ENCODE results near the gene PLCH1. TPM values are rescaled to one million over a fixed set of nuclear protein-coding genes. Genes with fewer than 3 reads are reported as not detected.

The PLCH1 gene
- total and polyA plus RNA-seq, 2 of the 13 experiments (the other 11 are each of a cell fraction or from before 2014, with no cell fraction given), result 2.0 to 3.0 TPM

GRCh38 chr3:155744010-155744625, 753 bp downstream of the PLCH1 start (continued):
- no peak for TF ChIP-seq RERE (CRISPR knock-in tag; IDR thresholded peaks at IDR 0.05; ENCODE audit: low read depth)
- no peak for TF ChIP-seq MIER2 (CRISPR knock-in tag; IDR thresholded peaks at IDR 0.05)
- TF ChIP-seq ZNF891 (CRISPR knock-in tag; IDR thresholded peaks at IDR 0.05), result no peak; the same call in 1 of the 2 replicates
- 0 out of 2 replicates have a peak, but pooled peaks have one; percentile 23 for TF ChIP-seq ZSCAN25 (CRISPR knock-in tag; IDR thresholded peaks at IDR 0.05)
- TF ChIP-seq IRF2 (CRISPR knock-in tag; IDR thresholded peaks at IDR 0.05), result peak; percentile 21; the same call in 1 of the 2 replicates
- 0 out of 2 replicates have a peak, but pooled peaks have one; percentile 21 for TF ChIP-seq TFDP2 (CRISPR knock-in tag; IDR thresholded peaks at IDR 0.05)
- TF ChIP-seq RXRB (CRISPR knock-in tag; IDR thresholded peaks at IDR 0.05; ENCODE audit: borderline replicate concordance), result no peak
- TF ChIP-seq TAF1 (CRISPR knock-in tag; IDR thresholded peaks at IDR 0.05), result peak; percentile 61; the same call in 1 of the 2 replicates
- TF ChIP-seq THAP7 (CRISPR knock-in tag; IDR thresholded peaks at IDR 0.05), result peak; percentile 68; the same call in 1 of the 2 replicates
- TF ChIP-seq, protein P1, sequence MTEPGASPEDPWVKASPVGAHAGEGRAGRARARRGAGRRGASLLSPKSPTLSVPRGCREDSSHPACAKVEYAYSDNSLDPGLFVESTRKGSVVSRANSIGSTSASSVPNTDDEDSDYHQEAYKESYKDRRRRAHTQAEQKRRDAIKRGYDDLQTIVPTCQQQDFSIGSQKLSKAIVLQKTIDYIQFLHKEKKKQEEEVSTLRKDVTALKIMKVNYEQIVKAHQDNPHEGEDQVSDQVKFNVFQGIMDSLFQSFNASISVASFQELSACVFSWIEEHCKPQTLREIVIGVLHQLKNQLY (CRISPR knock-in tag; IDR thresholded peaks at IDR 0.05), result 0 out of 2 replicates have a peak, but pooled peaks have one; percentile 10
- no peak for TF ChIP-seq SIX4 (CRISPR knock-in tag; IDR thresholded peaks at IDR 0.05)
- 0 out of 2 replicates have a peak, but pooled peaks have one; percentile 14 for TF ChIP-seq ZNF609 (CRISPR knock-in tag; IDR thresholded peaks at IDR 0.05; ENCODE audit: borderline replicate concordance)
- TF ChIP-seq, protein P2, sequence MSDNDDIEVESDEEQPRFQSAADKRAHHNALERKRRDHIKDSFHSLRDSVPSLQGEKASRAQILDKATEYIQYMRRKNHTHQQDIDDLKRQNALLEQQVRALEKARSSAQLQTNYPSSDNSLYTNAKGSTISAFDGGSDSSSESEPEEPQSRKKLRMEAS (IDR thresholded peaks at IDR 0.05), result no peak; the same call in 1 of the 2 replicates
- TF ChIP-seq ZNF530 (CRISPR knock-in tag; IDR thresholded peaks at IDR 0.05; ENCODE audit: low read depth), result no peak
- no peak for TF ChIP-seq FOXK1 (CRISPR knock-in tag; IDR thresholded peaks at IDR 0.05; ENCODE audit: borderline replicate concordance, low read depth)
- peak; percentile 45; the same call in 1 of the 2 replicates for TF ChIP-seq KMT2B (CRISPR knock-in tag; IDR thresholded peaks at IDR 0.05)

Data from HepG2 (cell line).